ENCODE data around the gene CUL7. TPM values are rescaled to one million over a fixed set of nuclear protein-coding genes. Genes with fewer than 3 reads are reported as not detected.
A peak's percentile ranks its signal among the peaks of the same experiment; 100 is the strongest.

CUL7 gene
- total and polyA plus RNA-seq, 9 of the 15 experiments (the other 6 are each of a cell fraction or from before 2014, with no cell fraction given): 0.44 to 20.1 (median 8.6) TPM

DNA sequence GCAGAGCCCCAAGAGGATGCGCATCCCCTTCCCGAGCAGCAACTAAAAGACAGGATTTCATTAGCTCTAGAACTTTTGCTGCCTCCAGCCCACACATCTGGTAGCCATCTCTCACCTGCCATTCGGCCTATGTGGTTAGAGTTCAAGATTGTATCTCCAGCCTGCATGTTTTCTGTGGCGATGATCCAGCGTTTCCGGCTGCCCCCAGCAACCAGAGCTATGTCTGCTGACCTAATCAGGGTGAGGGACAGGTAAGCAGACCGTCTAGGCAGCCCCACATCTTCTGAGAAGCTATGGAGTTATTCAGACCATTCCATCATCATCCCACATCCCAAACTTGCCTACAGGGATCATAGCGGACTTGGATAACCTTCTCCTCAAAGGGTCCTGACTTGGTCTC lies 2.3 kb upstream of the CUL7 start:
- CTCF ChIA-PET (ENCODE audit: low intra/inter-chr PET ratio): no interaction called here
- POLR2A ChIA-PET: interaction anchor here (0.6 to 3.2 kb wide), 5 partner anchors 8 to 139 kb away, joined by 3 to 22 read pairs (median 12); no protein-coding TSS in a partner anchor
- in situ Hi-C loops (cut with MboI) (no loop called here), intact Hi-C loops (cut with micrococcal nuclease) (no loop called here)
- H3K27ac ChIP-seq (ENCODE audit: extremely low read depth, low read depth, low read length): no peak overlapping the region
- H3K9me3 ChIP-seq (replicated peaks; ENCODE audit: control insufficient read depth, insufficient read depth, low read depth, low read length): no peaks in the 10 kb centered on the region
- H3K4me2 ChIP-seq (ENCODE audit: insufficient read depth, low read length): no peak overlapping the region
- H3K9ac ChIP-seq (ENCODE audit: insufficient read depth in 1 of 2, low read depth in 2 of 2, low read length in 2 of 2): peak overlapping the region in 1 of 2 experiments; percentile 33; a peak in 1 of 4 replicates
- WGBS (ENCODE audit: insufficient coverage, low coverage, missing lambda C conversion rate): 51% methylated on average over 8 of the region's 8 CpGs
- H3K27me3 ChIP-seq (ENCODE audit: control insufficient read depth in 2 of 2, insufficient read depth in 2 of 2, low read length in 2 of 2): no peaks in the 10 kb centered on the region
- H3K36me3 ChIP-seq (ENCODE audit: control insufficient read depth, insufficient read depth, low read length): peaks cover 59% of the 10 kb centered on the region
- no peak for DNase-seq (ENCODE audit: extremely low read depth in 1 of 4, low spot score in 3 of 4)
- BruUV-seq (replicated peaks): no TSS peak
- peaks cover 7% of the 10 kb centered on the region for H3K9me1 ChIP-seq (ENCODE audit: control insufficient read depth, insufficient read depth, low read length)
- H3K4me1 ChIP-seq (replicated peaks in 1 of 2; ENCODE audit: control insufficient read depth in 2 of 2, insufficient read depth in 2 of 2, low read length in 2 of 2): peaks cover 35 to 36% of the 10 kb centered on the region in 2 experiments
- H2AFZ ChIP-seq (ENCODE audit: low read depth, low read length): no peak overlapping the region
- ATAC-seq: no peak
- H3K4me3 ChIP-seq: no peak overlapping the region
- TF ChIP-seq ZNF143 (CRISPR knock-in tag; IDR thresholded peaks at IDR 0.05) (0 out of 2 replicates have a peak, but pooled peaks have one; percentile 24), HDAC1 (IDR thresholded peaks at IDR 0.05) (no peak)
- H3K79me2 ChIP-seq (ENCODE audit: control insufficient read depth, insufficient read depth, low read length): peaks cover 44% of the 10 kb centered on the region
- no peaks in the 10 kb centered on the region for H4K20me1 ChIP-seq (replicated peaks; ENCODE audit: control insufficient read depth, insufficient read depth, low read length)
- FAIRE-seq: no peak

DNA sequence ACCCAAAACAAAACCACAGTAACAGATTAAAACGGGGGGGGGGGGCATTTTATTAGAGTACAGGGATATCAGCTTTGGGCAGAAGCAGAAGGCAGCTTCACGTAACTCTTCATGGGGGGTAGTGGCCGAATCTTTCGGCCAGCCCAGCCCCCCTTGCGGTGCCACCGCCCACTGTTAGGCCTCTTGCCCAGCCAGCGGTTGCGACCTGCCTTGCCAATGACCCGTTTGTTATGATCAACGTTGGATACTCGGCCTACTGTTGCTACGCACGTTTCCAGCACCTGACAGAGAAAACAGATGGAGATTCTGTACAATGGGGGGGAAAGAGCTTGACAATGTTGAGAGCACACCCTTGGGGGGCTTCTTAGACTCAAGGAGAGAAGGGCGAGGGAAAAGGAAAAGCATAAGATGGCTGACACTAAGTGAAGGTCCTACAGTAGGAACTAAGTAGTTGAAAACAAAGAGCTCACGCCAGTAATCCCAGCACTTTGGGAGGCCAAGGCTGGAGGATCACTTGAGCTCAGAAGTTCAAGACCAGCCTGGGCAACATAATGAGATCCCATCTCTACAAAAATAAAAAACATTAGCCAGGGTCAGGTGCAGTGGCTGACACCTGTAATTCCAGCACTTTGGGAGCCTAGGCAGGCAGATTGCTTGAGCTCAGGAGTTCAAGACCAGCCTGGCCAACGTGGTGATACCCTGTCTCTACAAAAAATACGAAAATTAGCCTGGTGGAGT lies 724 bp upstream of the CUL7 start:
- DNase-seq (ENCODE audit: extremely low read depth in 1 of 4, low spot score in 3 of 4) (no peak), ATAC-seq (no peak), FAIRE-seq (no peak)
- BruUV-seq (replicated peaks): TSS peak; percentile 85
- H3K4me2 ChIP-seq (ENCODE audit: insufficient read depth, low read length): peak overlapping the region; percentile 93
- intact Hi-C loops (cut with micrococcal nuclease) (no loop called here), in situ Hi-C loops (cut with MboI) (no loop called here)
- H3K27ac ChIP-seq (ENCODE audit: extremely low read depth, low read depth, low read length): peak overlapping the region; percentile 95
- H3K9me3 ChIP-seq (replicated peaks; ENCODE audit: control insufficient read depth, insufficient read depth, low read depth, low read length): no peaks in the 10 kb centered on the region
- peaks cover 72% of the 10 kb centered on the region for H3K36me3 ChIP-seq (ENCODE audit: control insufficient read depth, insufficient read depth, low read length)
- ChIA-PET CTCF (ENCODE audit: low intra/inter-chr PET ratio) (no interaction called here), POLR2A (interaction anchor here (0.5 to 3.2 kb wide), 30 partner anchors 10 to 1026 kb away, joined by 3 to 22 read pairs (median 4); partner anchors contain the start of genes KLHDC3, MEA1 and RRP36)
- 75% methylated on average over 16 of the region's 17 CpGs for WGBS (ENCODE audit: insufficient coverage, low coverage, missing lambda C conversion rate)
- peak overlapping the region; percentile 77 to 97 for H3K9ac ChIP-seq (ENCODE audit: insufficient read depth in 1 of 2, low read depth in 2 of 2, low read length in 2 of 2)
- no peaks in the 10 kb centered on the region for H3K27me3 ChIP-seq (ENCODE audit: control insufficient read depth in 2 of 2, insufficient read depth in 2 of 2, low read length in 2 of 2)
- H3K4me3 ChIP-seq: peak overlapping the region; percentile 73
- H2AFZ ChIP-seq (ENCODE audit: low read depth, low read length): peak overlapping the region; percentile 78; the same call in 1 of the 2 replicates
- peaks cover 9% of the 10 kb centered on the region for H3K9me1 ChIP-seq (ENCODE audit: control insufficient read depth, insufficient read depth, low read length)
- peaks cover 42% of the 10 kb centered on the region for H3K79me2 ChIP-seq (ENCODE audit: control insufficient read depth, insufficient read depth, low read length)
- peaks cover 27 to 29% of the 10 kb centered on the region in 2 experiments for H3K4me1 ChIP-seq (replicated peaks in 1 of 2; ENCODE audit: control insufficient read depth in 2 of 2, insufficient read depth in 2 of 2, low read length in 2 of 2)
- H4K20me1 ChIP-seq (replicated peaks; ENCODE audit: control insufficient read depth, insufficient read depth, low read length): no peaks in the 10 kb centered on the region
- TF ChIP-seq ZNF77 (CRISPR knock-in tag; IDR thresholded peaks at IDR 0.05) (no peak), HDGF (IDR thresholded peaks at IDR 0.05) (0 out of 2 replicates have a peak, but pooled peaks have one; percentile 19), RFX5 (IDR thresholded peaks at IDR 0.05; ENCODE audit: low read depth, low read length) (no peak)
- TF ChIP-seq, protein P1, sequence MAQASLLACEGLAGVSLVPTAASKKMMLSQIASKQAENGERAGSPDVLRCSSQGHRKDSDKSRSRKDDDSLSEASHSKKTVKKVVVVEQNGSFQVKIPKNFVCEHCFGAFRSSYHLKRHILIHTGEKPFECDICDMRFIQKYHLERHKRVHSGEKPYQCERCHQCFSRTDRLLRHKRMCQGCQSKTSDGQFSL (CRISPR knock-in tag; IDR thresholded peaks at IDR 0.05): peak; percentile 92
- TF ChIP-seq, protein P1 (tag; IDR thresholded peaks at IDR 0.05): peak in 1 of 2 experiments; percentile 71; a peak in 2 of 4 replicates
- TF ChIP-seq, protein P2, sequence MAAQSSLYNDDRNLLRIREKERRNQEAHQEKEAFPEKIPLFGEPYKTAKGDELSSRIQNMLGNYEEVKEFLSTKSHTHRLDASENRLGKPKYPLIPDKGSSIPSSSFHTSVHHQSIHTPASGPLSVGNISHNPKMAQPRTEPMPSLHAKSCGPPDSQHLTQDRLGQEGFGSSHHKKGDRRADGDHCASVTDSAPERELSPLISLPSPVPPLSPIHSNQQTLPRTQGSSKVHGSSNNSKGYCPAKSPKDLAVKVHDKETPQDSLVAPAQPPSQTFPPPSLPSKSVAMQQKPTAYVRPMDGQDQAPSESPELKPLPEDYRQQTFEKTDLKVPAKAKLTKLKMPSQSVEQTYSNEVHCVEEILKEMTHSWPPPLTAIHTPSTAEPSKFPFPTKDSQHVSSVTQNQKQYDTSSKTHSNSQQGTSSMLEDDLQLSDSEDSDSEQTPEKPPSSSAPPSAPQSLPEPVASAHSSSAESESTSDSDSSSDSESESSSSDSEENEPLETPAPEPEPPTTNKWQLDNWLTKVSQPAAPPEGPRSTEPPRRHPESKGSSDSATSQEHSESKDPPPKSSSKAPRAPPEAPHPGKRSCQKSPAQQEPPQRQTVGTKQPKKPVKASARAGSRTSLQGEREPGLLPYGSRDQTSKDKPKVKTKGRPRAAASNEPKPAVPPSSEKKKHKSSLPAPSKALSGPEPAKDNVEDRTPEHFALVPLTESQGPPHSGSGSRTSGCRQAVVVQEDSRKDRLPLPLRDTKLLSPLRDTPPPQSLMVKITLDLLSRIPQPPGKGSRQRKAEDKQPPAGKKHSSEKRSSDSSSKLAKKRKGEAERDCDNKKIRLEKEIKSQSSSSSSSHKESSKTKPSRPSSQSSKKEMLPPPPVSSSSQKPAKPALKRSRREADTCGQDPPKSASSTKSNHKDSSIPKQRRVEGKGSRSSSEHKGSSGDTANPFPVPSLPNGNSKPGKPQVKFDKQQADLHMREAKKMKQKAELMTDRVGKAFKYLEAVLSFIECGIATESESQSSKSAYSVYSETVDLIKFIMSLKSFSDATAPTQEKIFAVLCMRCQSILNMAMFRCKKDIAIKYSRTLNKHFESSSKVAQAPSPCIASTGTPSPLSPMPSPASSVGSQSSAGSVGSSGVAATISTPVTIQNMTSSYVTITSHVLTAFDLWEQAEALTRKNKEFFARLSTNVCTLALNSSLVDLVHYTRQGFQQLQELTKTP (IDR thresholded peaks at IDR 0.05; ENCODE audit: low read depth in 1 of 2, partially characterized antibody in 2 of 2): peak in 1 of 2 experiments; percentile 2
